ENCODE data around the gene ZNF354C. TPM values are rescaled to one million over a fixed set of nuclear protein-coding genes. Genes with fewer than 3 reads are reported as not detected.

ZNF354C gene
- total RNA-seq (2011; cell fraction: chromatin; rRNA removed; ENCODE audit: low replicate concordance): not detected in 2 replicates
- not detected in 2 replicates for total RNA-seq (2011; cell fraction: nucleolus; rRNA removed)
- total RNA-seq (2011; cell fraction: nucleoplasm; rRNA removed): not detected in 2 replicates
- not detected in 2 replicates for total RNA-seq (2014; rRNA removed)
- 0.04 TPM in 1 of 2 replicates, not detected in the other for total RNA-seq (2014; rRNA removed; fragmentation: Illumina TruSeq; extraction: Trizol)
- 0.04 TPM in 2 replicates for total RNA-seq (2015; rRNA removed; fragmentation: Illumina TruSeq; extraction: Trizol)
- 0.02 and 0.07 TPM in 2 replicates for total RNA-seq (2021)
- polyA plus RNA-seq (2011; rRNA removed): 0.01 TPM in 1 of 2 replicates, not detected in the other
- not detected in 2 replicates for polyA plus RNA-seq (2011; cell fraction: cytosol; rRNA removed)
- polyA plus RNA-seq (2011; cell fraction: nucleus; rRNA removed): 0.03 TPM in 1 of 2 replicates, not detected in the other
- 0.05 and 0.08 TPM in 2 replicates for polyA plus RNA-seq (2012)
- polyA plus RNA-seq (2014; fragmentation: Illumina TruSeq; extraction: Trizol): 0.03 TPM in 1 of 2 replicates, not detected in the other
- under 1 TPM; 0.01 TPM for polyA plus RNA-seq (2014; fragmentation: Nextera tagmentation; extraction: Ambion mirVana)
- 0.08 TPM in 1 of 2 replicates, not detected in the other for polyA plus RNA-seq (2014; rRNA removed)
- polyA minus RNA-seq (2011; rRNA and poly(A)+ RNA removed): 0.03 TPM in 1 of 2 replicates, not detected in the other
- polyA minus RNA-seq (2011; cell fraction: cytosol; rRNA and poly(A)+ RNA removed): not detected in 2 replicates
- not detected in 2 replicates for polyA minus RNA-seq (2011; cell fraction: nucleus; rRNA and poly(A)+ RNA removed)
- percentile 22 among the genes with signal in this experiment for Bru-seq, nascent RNA
- percentile 20 among the genes with signal in this experiment for BruChase-seq, experiment 1, labeled RNA remaining after a 2-hour chase
- percentile 21 among the genes with signal in this experiment for BruChase-seq, experiment 2, labeled RNA remaining after a 6-hour chase
- long read RNA-seq, experiment 1: 0 reads
- long read RNA-seq, experiment 2: 0 reads
- long read RNA-seq, experiment 3: 0 reads

DNA sequence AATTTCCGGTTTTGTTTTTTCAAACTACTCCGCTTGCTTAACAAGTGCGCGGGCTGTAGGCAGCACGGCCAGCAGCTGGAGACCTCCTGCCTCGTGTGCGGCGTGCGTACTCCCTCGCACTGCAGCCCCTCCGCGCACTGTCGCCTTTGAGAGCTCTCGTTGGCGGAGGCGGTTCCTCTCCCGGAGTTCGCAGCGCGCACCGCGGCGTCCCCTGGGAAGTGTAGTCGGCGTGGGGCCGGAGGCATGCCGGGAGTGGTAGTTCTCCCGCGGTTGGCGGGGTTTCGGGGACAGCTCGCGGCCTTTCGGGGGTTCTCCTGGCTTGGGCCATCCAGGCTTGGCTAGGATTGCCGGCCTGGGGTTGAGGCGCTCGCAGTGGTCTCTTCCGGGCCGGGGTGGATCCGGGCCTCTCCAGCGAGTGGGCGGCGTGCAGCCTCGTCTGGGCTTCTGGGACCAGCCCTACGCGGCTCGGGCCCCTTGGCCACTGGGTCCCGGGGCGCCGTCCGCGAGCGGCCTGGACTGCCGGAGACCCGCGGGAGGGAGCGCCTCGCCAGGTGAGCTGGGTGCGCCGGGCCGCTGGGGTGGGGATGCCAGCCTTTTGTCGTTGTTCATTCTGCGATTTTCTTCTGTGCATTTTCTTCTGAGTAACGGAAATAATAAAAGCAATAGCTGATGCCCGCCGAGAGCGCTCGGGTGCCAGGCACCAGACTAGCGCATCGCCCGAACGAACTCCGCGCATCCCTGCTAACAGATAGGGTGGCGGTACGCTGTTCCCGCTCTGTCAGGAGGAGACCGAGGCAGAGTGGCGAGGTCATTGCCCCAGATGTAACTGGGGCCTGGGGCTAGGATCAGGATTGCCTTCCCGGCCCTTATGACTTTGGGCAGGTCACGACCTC lies at the start of gene ZNF354C:
TSS of gene ZNF354C (plus strand) at position 258 of the 893 bp plus-strand sequence. CDS start 1,696 bp downstream, outside the sequence.
- WGBS (ENCODE audit: insufficient coverage, low coverage, missing lambda C conversion rate): 25% methylated on average over 81 of the region's 81 CpGs
- Histone ChIP-seq H3K36me3 (ENCODE audit: control insufficient read depth, insufficient read depth, low read length) (no peaks in the 10 kb centered on the region), H3K4me2 (ENCODE audit: insufficient read depth, low read length) (no peak within 1 kb of the TSS), H2AFZ (ENCODE audit: low read depth, low read length) (peak within 1 kb of the TSS; percentile 23; the same call in 1 of the 2 replicates), H3K9ac (ENCODE audit: insufficient read depth in 1 of 2, low read depth in 2 of 2, low read length in 2 of 2) (no peak within 1 kb of the TSS), H3K4me3 (no peak within 1 kb of the TSS), H3K4me1 (replicated peaks in 1 of 2; ENCODE audit: control insufficient read depth in 2 of 2, insufficient read depth in 2 of 2, low read length in 2 of 2) (peaks cover 0 to 7% of the 10 kb centered on the region in 2 experiments; a peak in 1 of 5 replicates), H4K20me1 (replicated peaks; ENCODE audit: control insufficient read depth, insufficient read depth, low read length) (no peaks in the 10 kb centered on the region), H3K79me2 (ENCODE audit: control insufficient read depth, insufficient read depth, low read length) (no peaks in the 10 kb centered on the region), H3K27ac (ENCODE audit: extremely low read depth, low read depth, low read length) (no peak within 1 kb of the TSS), H3K9me1 (ENCODE audit: control insufficient read depth, insufficient read depth, low read length) (no peaks in the 10 kb centered on the region), H3K9me3 (replicated peaks; ENCODE audit: control insufficient read depth, insufficient read depth, low read depth, low read length) (no peaks in the 10 kb centered on the region), H3K27me3 (ENCODE audit: control insufficient read depth in 2 of 2, insufficient read depth in 2 of 2, low read length in 2 of 2) (no peaks in the 10 kb centered on the region)
- no peak for FAIRE-seq
- ATAC-seq: peak; percentile 56; the same call in 2 of the 3 replicates
- in situ Hi-C loops (cut with MboI) (no loop called here), intact Hi-C loops (cut with micrococcal nuclease) (no loop called here)
- POLR2A ChIA-PET: no interaction called here
- no TSS peak for BruUV-seq (replicated peaks)
- DNase-seq (ENCODE audit: extremely low read depth in 1 of 4, low spot score in 3 of 4): peak in 1 of 4 experiments; percentile 2
- CTCF ChIA-PET (ENCODE audit: low intra/inter-chr PET ratio): no interaction called here
- no peak for TF ChIP-seq ZKSCAN1 (IDR thresholded peaks at IDR 0.05; ENCODE audit: low read depth, low read length)
- TF ChIP-seq KLF13 (tag; IDR thresholded peaks at IDR 0.05; ENCODE audit: borderline replicate concordance, low read depth): no peak
- TF ChIP-seq L3MBTL2 (IDR thresholded peaks at IDR 0.05): peak; percentile 46; the same call in 1 of the 2 replicates
- peak; percentile 61 for TF ChIP-seq HCFC1 (IDR thresholded peaks at IDR 0.05; ENCODE audit: low read depth, low read length)
- TF ChIP-seq ZFX (CRISPR knock-in tag; IDR thresholded peaks at IDR 0.05): no peak
- TF ChIP-seq, protein P1, sequence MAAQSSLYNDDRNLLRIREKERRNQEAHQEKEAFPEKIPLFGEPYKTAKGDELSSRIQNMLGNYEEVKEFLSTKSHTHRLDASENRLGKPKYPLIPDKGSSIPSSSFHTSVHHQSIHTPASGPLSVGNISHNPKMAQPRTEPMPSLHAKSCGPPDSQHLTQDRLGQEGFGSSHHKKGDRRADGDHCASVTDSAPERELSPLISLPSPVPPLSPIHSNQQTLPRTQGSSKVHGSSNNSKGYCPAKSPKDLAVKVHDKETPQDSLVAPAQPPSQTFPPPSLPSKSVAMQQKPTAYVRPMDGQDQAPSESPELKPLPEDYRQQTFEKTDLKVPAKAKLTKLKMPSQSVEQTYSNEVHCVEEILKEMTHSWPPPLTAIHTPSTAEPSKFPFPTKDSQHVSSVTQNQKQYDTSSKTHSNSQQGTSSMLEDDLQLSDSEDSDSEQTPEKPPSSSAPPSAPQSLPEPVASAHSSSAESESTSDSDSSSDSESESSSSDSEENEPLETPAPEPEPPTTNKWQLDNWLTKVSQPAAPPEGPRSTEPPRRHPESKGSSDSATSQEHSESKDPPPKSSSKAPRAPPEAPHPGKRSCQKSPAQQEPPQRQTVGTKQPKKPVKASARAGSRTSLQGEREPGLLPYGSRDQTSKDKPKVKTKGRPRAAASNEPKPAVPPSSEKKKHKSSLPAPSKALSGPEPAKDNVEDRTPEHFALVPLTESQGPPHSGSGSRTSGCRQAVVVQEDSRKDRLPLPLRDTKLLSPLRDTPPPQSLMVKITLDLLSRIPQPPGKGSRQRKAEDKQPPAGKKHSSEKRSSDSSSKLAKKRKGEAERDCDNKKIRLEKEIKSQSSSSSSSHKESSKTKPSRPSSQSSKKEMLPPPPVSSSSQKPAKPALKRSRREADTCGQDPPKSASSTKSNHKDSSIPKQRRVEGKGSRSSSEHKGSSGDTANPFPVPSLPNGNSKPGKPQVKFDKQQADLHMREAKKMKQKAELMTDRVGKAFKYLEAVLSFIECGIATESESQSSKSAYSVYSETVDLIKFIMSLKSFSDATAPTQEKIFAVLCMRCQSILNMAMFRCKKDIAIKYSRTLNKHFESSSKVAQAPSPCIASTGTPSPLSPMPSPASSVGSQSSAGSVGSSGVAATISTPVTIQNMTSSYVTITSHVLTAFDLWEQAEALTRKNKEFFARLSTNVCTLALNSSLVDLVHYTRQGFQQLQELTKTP (IDR thresholded peaks at IDR 0.05; ENCODE audit: low read depth in 1 of 2, partially characterized antibody in 2 of 2): peak in 1 of 2 experiments; percentile 90
- TF ChIP-seq, protein P2, sequence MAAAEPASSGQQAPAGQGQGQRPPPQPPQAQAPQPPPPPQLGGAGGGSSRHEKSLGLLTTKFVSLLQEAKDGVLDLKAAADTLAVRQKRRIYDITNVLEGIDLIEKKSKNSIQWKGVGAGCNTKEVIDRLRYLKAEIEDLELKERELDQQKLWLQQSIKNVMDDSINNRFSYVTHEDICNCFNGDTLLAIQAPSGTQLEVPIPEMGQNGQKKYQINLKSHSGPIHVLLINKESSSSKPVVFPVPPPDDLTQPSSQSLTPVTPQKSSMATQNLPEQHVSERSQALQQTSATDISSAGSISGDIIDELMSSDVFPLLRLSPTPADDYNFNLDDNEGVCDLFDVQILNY (CRISPR knock-in tag; IDR thresholded peaks at IDR 0.05): no peak
- TF ChIP-seq RBM17 (IDR thresholded peaks at IDR 0.05; ENCODE audit: borderline replicate concordance, low read depth, low read length): no peak
- TF ChIP-seq, protein P3, sequence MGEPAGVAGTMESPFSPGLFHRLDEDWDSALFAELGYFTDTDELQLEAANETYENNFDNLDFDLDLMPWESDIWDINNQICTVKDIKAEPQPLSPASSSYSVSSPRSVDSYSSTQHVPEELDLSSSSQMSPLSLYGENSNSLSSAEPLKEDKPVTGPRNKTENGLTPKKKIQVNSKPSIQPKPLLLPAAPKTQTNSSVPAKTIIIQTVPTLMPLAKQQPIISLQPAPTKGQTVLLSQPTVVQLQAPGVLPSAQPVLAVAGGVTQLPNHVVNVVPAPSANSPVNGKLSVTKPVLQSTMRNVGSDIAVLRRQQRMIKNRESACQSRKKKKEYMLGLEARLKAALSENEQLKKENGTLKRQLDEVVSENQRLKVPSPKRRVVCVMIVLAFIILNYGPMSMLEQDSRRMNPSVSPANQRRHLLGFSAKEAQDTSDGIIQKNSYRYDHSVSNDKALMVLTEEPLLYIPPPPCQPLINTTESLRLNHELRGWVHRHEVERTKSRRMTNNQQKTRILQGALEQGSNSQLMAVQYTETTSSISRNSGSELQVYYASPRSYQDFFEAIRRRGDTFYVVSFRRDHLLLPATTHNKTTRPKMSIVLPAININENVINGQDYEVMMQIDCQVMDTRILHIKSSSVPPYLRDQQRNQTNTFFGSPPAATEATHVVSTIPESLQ (CRISPR knock-in tag; IDR thresholded peaks at IDR 0.05): no peak
